Nephron (organoid): ENCODE data around the gene PTPRU.

Source experiments
- H3K27ac Mint-ChIP-seq, 3 experiments: 2 replicates each; pipeline ENCODE4 v1.8.0; 2020; ENCODE audit warnings: mixed read lengths in 3 of 3, mild to moderate bottlenecking in 2 of 3, moderate library complexity in 1 of 3
- H3K27me3 Mint-ChIP-seq: 2 replicates; pipeline ENCODE4 v1.8.0; 2021; ENCODE audit warnings: low read depth, mild to moderate bottlenecking, moderate library complexity, mixed read lengths
- H3K36me3 Mint-ChIP-seq: 2 replicates; pipeline ENCODE4 v1.8.0; 2020; ENCODE audit warnings: low read depth, mixed read lengths
- H3K4me1 Mint-ChIP-seq: 2 replicates; pipeline ENCODE4 v1.8.0; 2020; ENCODE audit warnings: mixed read lengths
- H3K4me3 Mint-ChIP-seq, 3 experiments: 2 replicates each; pipeline ENCODE4 v1.8.0; 2020; ENCODE audit warnings: mild to moderate bottlenecking in 3 of 3, mixed read lengths in 3 of 3, moderate library complexity in 2 of 3
- H3K9me3 Mint-ChIP-seq: 2 replicates; pipeline ENCODE4 v1.8.0; 2020; ENCODE audit warnings: mixed read lengths
- TF ChIP-seq, protein P1 (sequence below), 3 experiments: fragments of 200-600 bp; sonication (generic); IDR thresholded peaks; one replicate each; pipeline ENCODE4 v1.5.0; 2021; ENCODE audit warnings: antibody characterized with exemption in 3 of 3; ENCODE audit not compliant: unreplicated experiment in 3 of 3

PTPRU gene

DNA sequence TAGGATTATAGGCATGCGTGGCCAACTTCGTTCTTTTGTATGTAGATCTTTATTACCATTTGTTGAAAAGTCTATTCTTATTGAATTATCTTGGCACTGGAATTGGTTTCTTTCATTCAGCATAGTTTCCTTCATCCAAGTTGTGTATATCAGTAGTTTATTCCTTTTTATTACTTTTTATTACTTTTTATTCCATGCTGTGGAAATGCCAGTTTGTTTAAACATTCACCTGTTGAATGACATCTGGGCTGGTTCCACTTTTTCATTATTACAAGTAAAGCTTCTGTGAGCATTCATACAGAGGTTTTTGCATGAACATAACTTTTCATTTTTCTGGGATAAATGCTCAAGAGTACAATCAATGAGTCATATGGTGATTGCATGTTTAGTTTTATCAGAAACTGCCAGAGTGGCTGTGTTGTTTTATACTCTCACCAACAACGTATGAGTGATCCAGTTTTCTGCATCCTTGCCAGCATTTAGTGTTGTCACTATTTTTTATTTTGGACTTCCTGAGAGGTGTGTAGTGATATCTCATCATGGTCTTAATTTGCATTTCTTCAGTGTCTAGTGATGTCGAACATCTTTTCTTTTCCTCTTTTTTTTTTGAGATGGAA lies 28.6 kb downstream of the PTPRU start:
- H3K27me3 Mint-ChIP-seq = peaks cover 4% of the 10 kb centered on the region
- H3K9me3 Mint-ChIP-seq = peaks cover 6% of the 10 kb centered on the region
- TF ChIP-seq, protein P1, sequence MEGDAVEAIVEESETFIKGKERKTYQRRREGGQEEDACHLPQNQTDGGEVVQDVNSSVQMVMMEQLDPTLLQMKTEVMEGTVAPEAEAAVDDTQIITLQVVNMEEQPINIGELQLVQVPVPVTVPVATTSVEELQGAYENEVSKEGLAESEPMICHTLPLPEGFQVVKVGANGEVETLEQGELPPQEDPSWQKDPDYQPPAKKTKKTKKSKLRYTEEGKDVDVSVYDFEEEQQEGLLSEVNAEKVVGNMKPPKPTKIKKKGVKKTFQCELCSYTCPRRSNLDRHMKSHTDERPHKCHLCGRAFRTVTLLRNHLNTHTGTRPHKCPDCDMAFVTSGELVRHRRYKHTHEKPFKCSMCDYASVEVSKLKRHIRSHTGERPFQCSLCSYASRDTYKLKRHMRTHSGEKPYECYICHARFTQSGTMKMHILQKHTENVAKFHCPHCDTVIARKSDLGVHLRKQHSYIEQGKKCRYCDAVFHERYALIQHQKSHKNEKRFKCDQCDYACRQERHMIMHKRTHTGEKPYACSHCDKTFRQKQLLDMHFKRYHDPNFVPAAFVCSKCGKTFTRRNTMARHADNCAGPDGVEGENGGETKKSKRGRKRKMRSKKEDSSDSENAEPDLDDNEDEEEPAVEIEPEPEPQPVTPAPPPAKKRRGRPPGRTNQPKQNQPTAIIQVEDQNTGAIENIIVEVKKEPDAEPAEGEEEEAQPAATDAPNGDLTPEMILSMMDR (IDR thresholded peaks at IDR 0.05; ENCODE audit: unreplicated experiment in 3 of 3) = no peak
- peaks cover 11% of the 10 kb centered on the region for H3K36me3 Mint-ChIP-seq
- H3K4me1 Mint-ChIP-seq = peaks cover 25% of the 10 kb centered on the region
- no peak overlapping the region for H3K27ac Mint-ChIP-seq
- H3K4me3 Mint-ChIP-seq = no peak overlapping the region

DNA sequence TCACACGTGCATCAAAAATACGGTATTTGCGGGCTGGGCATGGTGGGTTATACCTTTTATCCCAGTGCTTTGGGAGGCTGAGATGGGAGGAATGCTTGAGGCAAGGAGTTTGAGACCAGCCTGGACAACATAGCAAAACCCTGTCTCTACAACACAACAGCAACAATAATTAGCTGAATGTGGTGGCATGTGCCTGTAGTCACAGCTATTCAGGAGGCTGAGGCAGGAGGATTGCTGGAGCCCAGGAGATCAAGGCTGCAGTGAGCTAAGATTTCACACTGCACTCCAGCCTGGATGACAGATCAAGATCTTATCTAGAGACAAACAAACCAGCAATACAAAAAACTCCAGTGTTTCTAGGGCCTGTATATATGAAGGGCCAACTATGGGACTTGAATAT lies 30.6 kb downstream of the PTPRU start:
- Mint-ChIP-seq H3K27me3 (no peaks in the 10 kb centered on the region), H3K9me3 (peaks cover 6% of the 10 kb centered on the region), H3K4me1 (peaks cover 35% of the 10 kb centered on the region), H3K36me3 (peaks cover 11% of the 10 kb centered on the region), H3K4me3 (peak overlapping the region in 1 of 3 experiments; percentile 3), H3K27ac (peak overlapping the region in 2 of 3 experiments; percentile 21 to 65)
- TF ChIP-seq, protein P1 (IDR thresholded peaks at IDR 0.05; ENCODE audit: unreplicated experiment in 3 of 3) = no peak

DNA sequence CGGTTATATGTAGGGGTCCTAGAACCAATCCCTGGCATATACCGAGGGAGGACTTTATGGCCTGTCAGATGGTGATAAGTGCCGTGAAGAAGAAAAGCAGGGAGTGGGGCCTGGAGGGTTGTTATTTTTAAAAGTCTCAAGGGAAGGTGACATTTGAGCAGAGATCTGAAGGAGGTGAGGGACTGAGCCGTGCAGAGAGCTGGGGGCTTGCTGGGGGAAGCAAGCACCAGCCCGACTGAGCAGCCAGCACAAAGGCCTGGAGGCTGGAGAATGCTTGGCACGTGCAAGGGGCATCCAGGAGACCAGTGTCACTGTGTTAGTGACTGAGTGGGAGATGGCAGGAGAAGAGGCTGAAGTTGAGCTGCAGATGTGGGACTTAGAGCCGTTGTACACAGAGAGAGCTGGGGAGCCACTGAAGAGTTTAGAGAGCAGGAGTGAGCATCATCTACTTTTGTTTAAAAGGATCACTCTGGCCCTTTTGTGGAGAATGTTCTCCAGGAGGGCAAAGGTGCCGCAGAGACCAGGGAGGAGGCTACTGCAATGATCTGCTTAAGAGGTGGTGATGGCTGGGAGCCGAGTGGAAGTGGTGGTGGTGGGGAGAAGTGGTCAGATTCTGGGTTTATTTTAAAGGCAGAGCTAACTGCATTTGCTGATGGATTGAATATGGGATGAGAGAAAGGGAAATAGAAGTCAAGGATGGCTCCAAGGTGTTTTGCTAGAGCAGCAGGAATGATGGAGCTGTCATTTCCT lies 31.2 kb downstream of the PTPRU start:
- Mint-ChIP-seq H3K36me3 (peaks cover 11% of the 10 kb centered on the region), H3K4me1 (peaks cover 41% of the 10 kb centered on the region), H3K9me3 (peaks cover 6% of the 10 kb centered on the region), H3K27ac (peak overlapping the region in 2 of 3 experiments; percentile 21 to 65), H3K27me3 (no peaks in the 10 kb centered on the region), H3K4me3 (peak overlapping the region in 1 of 3 experiments; percentile 3)
- TF ChIP-seq, protein P1 (IDR thresholded peaks at IDR 0.05; ENCODE audit: unreplicated experiment in 3 of 3) = no peak

DNA sequence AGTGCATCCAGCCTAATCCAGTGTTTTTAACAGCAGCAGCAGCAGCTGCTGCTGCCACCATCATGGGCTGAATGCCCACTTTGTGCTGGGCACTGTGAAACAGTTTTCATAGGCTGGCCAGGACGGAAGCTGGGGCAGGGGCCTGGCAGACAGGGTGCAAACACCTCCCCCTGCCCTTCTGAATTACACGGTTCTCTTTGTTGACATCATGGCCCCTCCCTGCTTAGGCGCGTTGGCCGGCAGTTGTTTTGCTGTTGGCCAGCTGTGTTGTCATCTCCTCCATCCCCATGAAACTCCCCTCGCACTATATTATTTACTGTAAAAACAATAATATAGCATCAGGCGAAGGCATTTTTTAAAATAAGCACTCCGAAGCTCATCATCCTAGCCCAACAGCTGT lies 33.1 kb downstream of the PTPRU start:
- Mint-ChIP-seq H3K9me3 (peaks cover 2% of the 10 kb centered on the region), H3K4me1 (peaks cover 43% of the 10 kb centered on the region), H3K27me3 (peaks cover 3% of the 10 kb centered on the region), H3K36me3 (peaks cover 7% of the 10 kb centered on the region), H3K27ac (peak overlapping the region in 2 of 3 experiments; percentile 11 to 22), H3K4me3 (no peak overlapping the region)
- TF ChIP-seq, protein P1 (IDR thresholded peaks at IDR 0.05; ENCODE audit: unreplicated experiment in 3 of 3) = no peak

DNA sequence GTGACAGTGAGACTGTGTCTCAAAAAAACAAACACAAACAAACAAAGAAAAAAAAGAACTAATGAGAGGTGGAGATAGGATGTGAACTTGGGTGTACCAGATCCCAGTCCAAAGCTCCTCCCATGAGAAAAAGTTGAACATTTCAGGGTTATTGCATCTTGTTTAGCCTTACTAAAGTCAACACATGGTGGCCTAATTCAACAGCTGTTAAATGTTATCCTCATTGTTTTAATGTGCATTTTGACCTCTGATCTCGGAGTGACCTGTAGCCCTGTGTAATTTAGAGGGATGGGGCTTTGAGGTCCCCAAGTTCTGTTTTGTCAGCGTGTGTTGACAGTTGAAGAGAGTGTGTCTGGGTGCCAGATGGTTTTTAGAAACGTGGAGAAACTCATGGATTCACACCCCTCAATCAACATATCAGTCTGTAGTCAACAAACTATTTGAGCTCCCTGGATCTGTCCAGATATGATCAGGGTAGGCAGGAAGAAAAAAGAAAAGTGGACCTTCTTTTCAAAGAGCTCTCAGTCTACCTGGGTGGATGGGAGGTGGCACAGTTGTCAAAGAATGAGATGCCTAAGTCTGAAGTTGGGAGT lies 34.7 kb downstream of the PTPRU start:
- Mint-ChIP-seq H3K4me1 (peaks cover 43% of the 10 kb centered on the region), H3K27me3 (peaks cover 3% of the 10 kb centered on the region), H3K27ac (peak overlapping the region; percentile 84 to 90 (median 86)), H3K9me3 (peaks cover 2% of the 10 kb centered on the region), H3K4me3 (peak overlapping the region; percentile 24 to 40 (median 36)), H3K36me3 (peaks cover 7% of the 10 kb centered on the region)
- TF ChIP-seq, protein P1 (IDR thresholded peaks at IDR 0.05; ENCODE audit: unreplicated experiment in 3 of 3) = no peak
